Liver (tissue), 3 donors: Measurements from ENCODE around the gene CES1.
"Not testable (repeated sequence)": the region's sequence is repeated elsewhere in the genome, so short reads cannot be mapped to it uniquely, and the experiment has no call there.

Experiments
- JUND ChIP-seq, 2 donors: IDR thresholded peaks; 2 replicates each; pipeline ENCODE4 v1.6.1; 2016; ENCODE audit warnings: antibody characterized with exemption in 2 of 2
- TF ChIP-seq, protein P1 (sequence below): fragments of 150-350 bp; IDR thresholded peaks from 2 replicates; pipeline ENCODE4 v1.5.1; 2017; ENCODE audit warnings: improper control_type of control experiment, low read depth, low read length; ENCODE audit not compliant: missing input control
- TF ChIP-seq, protein P2 (sequence below): IDR thresholded peaks from 2 replicates; pipeline ENCODE4 v1.6.1; 2016; ENCODE audit warnings: antibody characterized with exemption
- TF ChIP-seq, protein P3 (sequence below): IDR thresholded peaks from 2 replicates; pipeline ENCODE4 v1.6.1; 2016; ENCODE audit warnings: antibody characterized with exemption, mild to moderate bottlenecking
- donor health status: healthy.
- donor health status: healthy.

DNA sequence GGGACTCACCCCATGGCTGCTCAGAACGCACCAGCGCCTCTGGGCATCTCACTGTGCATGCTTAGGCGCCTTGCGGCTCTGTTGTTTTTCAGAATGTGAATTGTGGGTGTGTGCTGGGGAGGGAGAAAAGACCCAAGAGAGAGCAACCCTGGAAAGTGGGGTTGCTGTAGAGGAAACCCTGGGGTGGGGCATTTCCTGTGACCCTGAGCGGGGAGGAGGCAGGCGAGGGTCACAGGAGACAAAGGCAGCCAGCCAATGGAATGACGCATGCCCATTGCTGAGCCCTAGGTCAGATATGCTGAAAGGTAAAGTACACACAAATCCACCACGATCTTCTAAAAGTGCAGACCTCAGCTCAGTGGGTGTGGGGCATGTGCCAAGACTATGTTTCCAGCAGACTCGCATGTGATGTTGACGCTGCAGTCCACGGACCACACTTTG, 39.9 kb downstream of the CES1 start:
- TF ChIP-seq, protein P1, sequence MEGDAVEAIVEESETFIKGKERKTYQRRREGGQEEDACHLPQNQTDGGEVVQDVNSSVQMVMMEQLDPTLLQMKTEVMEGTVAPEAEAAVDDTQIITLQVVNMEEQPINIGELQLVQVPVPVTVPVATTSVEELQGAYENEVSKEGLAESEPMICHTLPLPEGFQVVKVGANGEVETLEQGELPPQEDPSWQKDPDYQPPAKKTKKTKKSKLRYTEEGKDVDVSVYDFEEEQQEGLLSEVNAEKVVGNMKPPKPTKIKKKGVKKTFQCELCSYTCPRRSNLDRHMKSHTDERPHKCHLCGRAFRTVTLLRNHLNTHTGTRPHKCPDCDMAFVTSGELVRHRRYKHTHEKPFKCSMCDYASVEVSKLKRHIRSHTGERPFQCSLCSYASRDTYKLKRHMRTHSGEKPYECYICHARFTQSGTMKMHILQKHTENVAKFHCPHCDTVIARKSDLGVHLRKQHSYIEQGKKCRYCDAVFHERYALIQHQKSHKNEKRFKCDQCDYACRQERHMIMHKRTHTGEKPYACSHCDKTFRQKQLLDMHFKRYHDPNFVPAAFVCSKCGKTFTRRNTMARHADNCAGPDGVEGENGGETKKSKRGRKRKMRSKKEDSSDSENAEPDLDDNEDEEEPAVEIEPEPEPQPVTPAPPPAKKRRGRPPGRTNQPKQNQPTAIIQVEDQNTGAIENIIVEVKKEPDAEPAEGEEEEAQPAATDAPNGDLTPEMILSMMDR, result not testable (repeated sequence)
- not testable (repeated sequence) for TF ChIP-seq JUND (IDR thresholded peaks at IDR 0.05)
- TF ChIP-seq, protein P2, sequence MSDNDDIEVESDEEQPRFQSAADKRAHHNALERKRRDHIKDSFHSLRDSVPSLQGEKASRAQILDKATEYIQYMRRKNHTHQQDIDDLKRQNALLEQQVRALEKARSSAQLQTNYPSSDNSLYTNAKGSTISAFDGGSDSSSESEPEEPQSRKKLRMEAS, result not testable (repeated sequence)
- TF ChIP-seq, protein P3, sequence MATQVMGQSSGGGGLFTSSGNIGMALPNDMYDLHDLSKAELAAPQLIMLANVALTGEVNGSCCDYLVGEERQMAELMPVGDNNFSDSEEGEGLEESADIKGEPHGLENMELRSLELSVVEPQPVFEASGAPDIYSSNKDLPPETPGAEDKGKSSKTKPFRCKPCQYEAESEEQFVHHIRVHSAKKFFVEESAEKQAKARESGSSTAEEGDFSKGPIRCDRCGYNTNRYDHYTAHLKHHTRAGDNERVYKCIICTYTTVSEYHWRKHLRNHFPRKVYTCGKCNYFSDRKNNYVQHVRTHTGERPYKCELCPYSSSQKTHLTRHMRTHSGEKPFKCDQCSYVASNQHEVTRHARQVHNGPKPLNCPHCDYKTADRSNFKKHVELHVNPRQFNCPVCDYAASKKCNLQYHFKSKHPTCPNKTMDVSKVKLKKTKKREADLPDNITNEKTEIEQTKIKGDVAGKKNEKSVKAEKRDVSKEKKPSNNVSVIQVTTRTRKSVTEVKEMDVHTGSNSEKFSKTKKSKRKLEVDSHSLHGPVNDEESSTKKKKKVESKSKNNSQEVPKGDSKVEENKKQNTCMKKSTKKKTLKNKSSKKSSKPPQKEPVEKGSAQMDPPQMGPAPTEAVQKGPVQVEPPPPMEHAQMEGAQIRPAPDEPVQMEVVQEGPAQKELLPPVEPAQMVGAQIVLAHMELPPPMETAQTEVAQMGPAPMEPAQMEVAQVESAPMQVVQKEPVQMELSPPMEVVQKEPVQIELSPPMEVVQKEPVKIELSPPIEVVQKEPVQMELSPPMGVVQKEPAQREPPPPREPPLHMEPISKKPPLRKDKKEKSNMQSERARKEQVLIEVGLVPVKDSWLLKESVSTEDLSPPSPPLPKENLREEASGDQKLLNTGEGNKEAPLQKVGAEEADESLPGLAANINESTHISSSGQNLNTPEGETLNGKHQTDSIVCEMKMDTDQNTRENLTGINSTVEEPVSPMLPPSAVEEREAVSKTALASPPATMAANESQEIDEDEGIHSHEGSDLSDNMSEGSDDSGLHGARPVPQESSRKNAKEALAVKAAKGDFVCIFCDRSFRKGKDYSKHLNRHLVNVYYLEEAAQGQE, result not testable (repeated sequence)
